Measurements from ENCODE around the gene PARD6G. TPM values are rescaled to one million over a fixed set of nuclear protein-coding genes. Genes with fewer than 3 reads are reported as not detected.
"Not testable (repeated sequence)": the region's sequence is repeated elsewhere in the genome, so short reads cannot be mapped to it uniquely, and the experiment has no call there.

Gene PARD6G, protein sequence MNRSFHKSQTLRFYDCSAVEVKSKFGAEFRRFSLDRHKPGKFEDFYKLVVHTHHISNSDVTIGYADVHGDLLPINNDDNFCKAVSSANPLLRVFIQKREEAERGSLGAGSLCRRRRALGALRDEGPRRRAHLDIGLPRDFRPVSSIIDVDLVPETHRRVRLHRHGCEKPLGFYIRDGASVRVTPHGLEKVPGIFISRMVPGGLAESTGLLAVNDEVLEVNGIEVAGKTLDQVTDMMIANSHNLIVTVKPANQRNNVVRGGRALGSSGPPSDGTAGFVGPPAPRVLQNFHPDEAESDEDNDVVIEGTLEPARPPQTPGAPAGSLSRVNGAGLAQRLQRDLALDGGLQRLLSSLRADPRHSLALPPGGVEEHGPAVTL
- total RNA-seq: 6.5 TPM
- long read RNA-seq, partial matches to known transcripts: 0 of 6 reads
- long read RNA-seq, other reads (novel, unspliced or antisense): 6 of 6 reads

DNA sequence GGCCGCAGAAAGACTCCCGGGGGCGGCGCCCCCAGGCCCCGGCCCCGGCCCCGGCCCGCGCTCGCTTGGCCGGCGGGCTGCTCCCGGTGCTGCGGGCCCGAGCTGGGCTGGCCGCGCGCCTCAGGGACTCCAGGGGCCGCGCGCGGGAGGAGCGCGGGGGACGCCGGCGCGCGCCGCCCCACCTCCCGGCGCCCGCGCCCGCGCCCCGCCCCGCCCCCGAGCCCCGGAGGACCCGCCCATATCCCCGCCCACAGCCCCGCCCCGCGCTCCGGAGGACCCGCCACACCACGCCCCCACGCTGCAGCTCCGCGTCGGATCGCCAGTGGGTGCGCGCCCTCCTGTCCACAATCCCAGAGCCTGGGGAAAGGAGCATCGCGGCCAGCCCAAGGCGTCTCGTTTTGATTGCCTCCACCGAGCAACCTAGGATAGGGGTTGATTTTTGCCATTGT is at the start of gene PARD6G:
Gene PARD6G (minus strand): TSS at position 122 of the 449 bp plus-strand sequence. CDS start 166 bp downstream, outside the sequence.
- H3K27me3 ChIP-seq: no peaks in the 10 kb centered on the region
- H3K36me3 ChIP-seq: no peaks in the 10 kb centered on the region
- peaks cover 3% of the 10 kb centered on the region for H3K4me1 ChIP-seq
- ATAC-seq (peak; percentile 94), DNase-seq (peak; percentile 88)
- H3K4me3 ChIP-seq: peak within 1 kb of the TSS; percentile 70
- TF ChIP-seq, protein P1, sequence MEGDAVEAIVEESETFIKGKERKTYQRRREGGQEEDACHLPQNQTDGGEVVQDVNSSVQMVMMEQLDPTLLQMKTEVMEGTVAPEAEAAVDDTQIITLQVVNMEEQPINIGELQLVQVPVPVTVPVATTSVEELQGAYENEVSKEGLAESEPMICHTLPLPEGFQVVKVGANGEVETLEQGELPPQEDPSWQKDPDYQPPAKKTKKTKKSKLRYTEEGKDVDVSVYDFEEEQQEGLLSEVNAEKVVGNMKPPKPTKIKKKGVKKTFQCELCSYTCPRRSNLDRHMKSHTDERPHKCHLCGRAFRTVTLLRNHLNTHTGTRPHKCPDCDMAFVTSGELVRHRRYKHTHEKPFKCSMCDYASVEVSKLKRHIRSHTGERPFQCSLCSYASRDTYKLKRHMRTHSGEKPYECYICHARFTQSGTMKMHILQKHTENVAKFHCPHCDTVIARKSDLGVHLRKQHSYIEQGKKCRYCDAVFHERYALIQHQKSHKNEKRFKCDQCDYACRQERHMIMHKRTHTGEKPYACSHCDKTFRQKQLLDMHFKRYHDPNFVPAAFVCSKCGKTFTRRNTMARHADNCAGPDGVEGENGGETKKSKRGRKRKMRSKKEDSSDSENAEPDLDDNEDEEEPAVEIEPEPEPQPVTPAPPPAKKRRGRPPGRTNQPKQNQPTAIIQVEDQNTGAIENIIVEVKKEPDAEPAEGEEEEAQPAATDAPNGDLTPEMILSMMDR (IDR thresholded peaks at IDR 0.05): no peak
- intact Hi-C loops (cut with DNase I): no loop called here
- H3K9me3 ChIP-seq: no peaks in the 10 kb centered on the region
- no peak within 1 kb of the TSS for H3K27ac ChIP-seq

DNA sequence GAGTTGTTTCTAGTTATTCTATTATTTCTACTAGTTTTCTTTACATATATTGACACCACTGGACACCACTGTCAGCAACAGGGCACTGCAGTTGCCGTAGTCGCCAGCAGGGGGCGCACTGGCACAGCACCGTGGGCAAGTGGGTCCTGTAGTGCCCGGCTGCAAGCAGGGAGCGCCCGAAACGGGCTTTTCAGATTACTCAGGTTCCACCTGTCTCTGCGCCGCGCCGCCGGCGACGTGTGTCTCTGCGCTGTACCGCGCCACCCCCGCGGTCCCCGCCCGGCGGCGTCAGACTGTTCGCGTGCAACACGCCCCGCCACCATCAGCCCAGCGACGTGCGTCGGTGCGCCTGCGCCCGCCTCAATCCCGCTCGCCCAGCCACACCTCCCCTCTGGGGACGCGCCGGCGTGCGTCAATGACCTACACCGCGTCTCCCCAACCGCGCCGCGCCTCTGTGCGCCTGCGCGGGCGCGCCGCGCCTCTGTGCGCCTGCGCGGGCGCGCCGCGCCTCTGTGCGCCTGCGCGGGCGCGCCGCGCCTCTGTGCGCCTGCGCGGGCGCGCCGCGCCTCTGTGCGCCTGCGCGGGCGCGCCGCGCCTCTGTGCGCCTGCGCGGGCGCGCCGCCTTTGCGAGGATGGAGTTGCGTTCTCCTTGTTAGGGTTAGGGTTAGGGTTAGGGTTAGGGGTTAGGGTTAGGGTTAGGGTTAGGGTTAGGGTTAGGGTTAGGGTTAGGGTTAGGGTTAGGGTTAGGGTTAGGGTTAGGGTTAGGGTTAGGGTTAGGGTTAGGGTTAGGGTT is 15.1 kb upstream of the PARD6G start:
- H3K4me3 ChIP-seq; H3K36me3 ChIP-seq; intact Hi-C loops (cut with DNase I); H3K27ac ChIP-seq; H3K4me1 ChIP-seq; H3K27me3 ChIP-seq; H3K9me3 ChIP-seq: not testable (repeated sequence)
- TF ChIP-seq, protein P1 (IDR thresholded peaks at IDR 0.05): peak; percentile 62
- DNase-seq (peak; percentile 75), ATAC-seq (peak; percentile 70)

DNA sequence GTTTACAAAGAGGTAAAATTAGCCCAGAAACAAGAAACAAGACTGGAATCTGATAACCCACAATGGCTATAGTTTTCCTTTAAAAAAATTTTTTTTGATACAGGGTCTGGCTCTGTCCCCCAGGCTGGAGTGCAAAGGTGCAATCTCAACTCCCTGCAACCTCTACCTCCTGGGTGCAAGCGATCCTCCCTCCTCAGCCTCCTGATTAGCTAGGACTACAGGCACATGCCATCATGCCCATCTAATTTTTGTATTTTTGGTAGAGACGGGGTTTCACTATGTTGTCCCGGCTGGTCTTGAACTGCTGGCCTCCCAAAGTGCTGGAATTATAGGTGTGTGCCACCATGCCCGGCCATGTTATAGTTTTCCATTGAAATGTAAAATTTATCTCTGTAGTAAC is 12.3 kb upstream of the PARD6G start:
- H3K27me3 ChIP-seq: no peaks in the 10 kb centered on the region
- TF ChIP-seq, protein P1 (IDR thresholded peaks at IDR 0.05): no peak
- intact Hi-C loops (cut with DNase I): no loop called here
- ATAC-seq (no peak), DNase-seq (no peak)
- no peak overlapping the region for H3K4me3 ChIP-seq
- no peak overlapping the region for H3K27ac ChIP-seq
- H3K9me3 ChIP-seq: no peaks in the 10 kb centered on the region
- no peaks in the 10 kb centered on the region for H3K4me1 ChIP-seq
- H3K36me3 ChIP-seq: no peaks in the 10 kb centered on the region

DNA sequence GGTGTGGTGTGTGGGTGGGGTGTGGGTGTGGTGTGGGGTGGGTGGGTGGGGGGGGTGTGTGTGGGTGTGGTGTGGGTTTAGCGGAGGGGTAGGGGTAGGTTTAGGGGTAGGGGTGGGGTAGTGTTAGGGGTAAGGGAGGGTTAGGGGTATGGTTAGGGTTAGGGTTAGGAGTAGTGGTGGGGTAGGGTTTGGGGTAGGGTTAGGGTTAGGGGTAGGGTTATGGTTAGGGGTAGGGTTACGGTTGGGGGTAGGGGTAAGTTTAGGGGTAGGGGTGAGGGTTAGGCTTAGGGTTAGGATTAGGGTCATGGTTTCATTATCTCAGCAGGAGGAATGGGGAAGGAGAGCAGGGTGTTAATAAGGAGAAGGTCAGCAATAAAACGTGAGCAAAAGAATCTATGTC is 11.3 kb upstream of the PARD6G start:
- Histone ChIP-seq H3K4me1 (no peaks in the 10 kb centered on the region), H3K4me3 (no peak overlapping the region), H3K9me3 (no peaks in the 10 kb centered on the region), H3K27me3 (no peaks in the 10 kb centered on the region), H3K27ac (no peak overlapping the region), H3K36me3 (no peaks in the 10 kb centered on the region)
- TF ChIP-seq, protein P1 (IDR thresholded peaks at IDR 0.05): no peak
- ATAC-seq: peak; percentile 28
- intact Hi-C loops (cut with DNase I): no loop called here
- no peak for DNase-seq

DNA sequence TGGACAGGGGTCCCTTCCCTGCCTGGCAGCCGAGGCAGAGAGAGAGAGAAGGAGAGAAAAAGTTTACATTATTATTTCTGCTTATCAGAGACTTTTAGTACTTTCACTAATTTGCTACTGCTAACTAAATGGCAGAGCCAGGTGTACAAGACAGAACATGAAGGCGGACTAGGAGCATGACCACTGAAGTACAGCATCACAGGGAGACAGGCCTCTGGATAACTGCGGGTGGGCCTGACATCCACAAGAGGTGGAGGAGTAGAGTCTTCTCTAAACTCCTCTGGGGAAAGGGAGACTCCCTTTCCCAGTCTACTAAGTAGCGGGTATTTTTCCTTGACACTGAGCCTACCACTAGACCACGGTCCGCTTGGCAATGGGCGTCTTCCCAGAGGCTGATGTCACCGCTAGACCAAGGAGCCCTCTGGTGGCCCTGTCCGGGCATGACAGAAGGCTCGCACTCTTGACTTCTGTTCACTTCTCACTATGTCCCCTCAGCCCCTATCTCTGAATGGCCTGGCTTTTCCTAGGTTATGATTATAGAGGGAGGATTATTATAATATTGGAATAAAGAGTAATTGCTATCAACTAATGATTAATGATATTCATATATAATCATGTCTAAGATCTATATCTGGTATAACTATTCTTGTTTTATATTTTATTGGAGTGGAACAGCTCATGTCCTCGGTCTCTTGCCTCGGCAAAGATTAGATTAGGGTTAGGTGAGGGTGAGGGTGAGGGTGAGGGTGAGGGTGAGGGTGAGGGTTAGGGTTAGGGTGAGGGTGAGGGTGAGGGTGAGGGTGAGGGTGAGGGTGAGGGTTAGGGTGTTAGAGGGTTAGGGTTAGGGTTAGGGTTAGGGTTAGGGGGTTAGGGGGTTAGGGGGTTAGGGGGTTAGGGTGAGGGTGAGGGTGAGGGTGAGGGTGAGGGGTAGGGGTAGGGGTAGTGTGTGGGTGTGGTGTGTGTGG is 10.5 kb upstream of the PARD6G start:
- ATAC-seq (peak; percentile 23), DNase-seq (peak; percentile 82)
- H3K27ac ChIP-seq; H3K27me3 ChIP-seq; intact Hi-C loops (cut with DNase I); H3K4me3 ChIP-seq; H3K9me3 ChIP-seq; H3K36me3 ChIP-seq; H3K4me1 ChIP-seq: not testable (repeated sequence)
- TF ChIP-seq, protein P1 (IDR thresholded peaks at IDR 0.05): peak; percentile 85

Data from upper lobe of right lung (tissue), 1 donor.